GM19468 (cell line): ENCODE results near the gene COMMD7.
"Not testable (repeated sequence)": the region's sequence is repeated elsewhere in the genome, so short reads cannot be mapped to it uniquely, and the experiment has no call there.

Source experiments
- ATAC-seq: cut with Tn5 transposase; IDR thresholded peaks from one replicate; pipeline ENCODE4 v1.9.1; 2021; ENCODE audit warnings: mild to moderate bottlenecking, moderate library complexity, moderate number of reproducible peaks; ENCODE audit not compliant: unreplicated experiment; ENCODE audit errors: extremely low read depth

Gene COMMD7

DNA sequence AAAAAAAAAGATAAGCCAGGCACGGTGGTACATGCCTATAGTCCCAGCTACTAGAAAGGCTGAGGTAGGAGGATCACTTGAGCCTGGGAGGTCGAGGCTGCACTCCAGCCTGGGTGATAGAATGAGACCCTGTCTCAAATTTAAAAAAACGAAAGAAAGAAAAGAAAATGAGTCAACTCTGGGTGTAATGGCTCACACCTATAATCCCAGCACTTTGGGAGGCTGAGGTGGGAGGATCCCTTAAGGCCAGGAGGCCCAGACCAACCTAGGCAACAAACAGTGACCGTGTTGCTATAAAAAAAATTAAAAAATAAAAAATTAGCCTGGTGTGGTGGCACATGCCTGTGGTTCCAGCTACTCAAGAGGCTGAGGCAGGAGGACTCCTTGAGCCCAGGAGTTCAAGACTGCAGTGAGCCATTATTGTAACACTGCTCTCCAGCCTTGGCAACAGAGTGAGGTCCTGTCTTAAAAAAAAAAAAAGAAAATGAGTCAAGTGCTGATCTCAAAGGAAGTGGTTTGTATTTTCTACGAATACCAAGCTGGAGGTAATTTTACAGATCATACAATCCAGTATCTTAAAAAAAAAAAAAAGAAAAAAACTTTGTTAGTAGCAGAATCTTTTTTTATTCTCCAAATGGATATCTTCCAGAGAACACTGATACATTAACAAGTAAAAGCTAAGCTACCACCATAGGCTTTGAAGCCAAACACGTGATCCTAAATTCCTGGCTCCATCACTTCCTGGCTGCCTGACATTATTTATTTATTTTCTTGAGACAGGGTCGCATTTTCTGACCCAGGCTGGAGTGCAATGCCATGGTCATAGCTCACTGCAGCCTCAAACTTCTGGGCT, 5.7 kb downstream of the COMMD7 start:
- no peak for ATAC-seq

GRCh38 chr20:32731882-32732266, 11.4 kb downstream of the COMMD7 start:
- ATAC-seq: no peak

DNA sequence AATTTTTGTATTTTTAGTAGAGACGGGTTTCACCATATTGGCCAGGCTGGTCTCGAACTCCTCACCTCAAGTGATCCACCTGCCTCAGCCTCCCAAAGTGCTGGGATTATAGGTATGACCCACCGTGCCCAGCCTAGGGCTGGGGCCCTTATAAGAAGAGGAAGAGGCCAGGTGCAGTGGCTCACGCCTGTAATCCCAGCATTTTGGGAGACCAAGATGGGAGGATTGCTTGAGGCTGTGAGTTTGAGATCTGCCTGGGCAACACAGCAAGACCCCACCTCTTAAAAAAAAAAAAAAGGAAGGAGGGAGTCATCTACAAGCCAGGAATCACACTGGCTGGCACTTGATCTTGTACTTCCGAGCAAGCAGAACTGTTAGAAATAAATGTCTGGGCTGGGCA, 13.9 kb downstream of the COMMD7 start:
- not testable (repeated sequence) for ATAC-seq

GRCh38 chr20:32728435-32728834, 14.8 kb downstream of the COMMD7 start:
- ATAC-seq: not testable (repeated sequence)

- ATAC-seq: no peak
Observed at GRCh38 chr20:32727683-32728082, 15.6 kb downstream of the COMMD7 start.

GRCh38 chr20:32718749-32719348, 24.4 kb downstream of the COMMD7 start:
- no peak for ATAC-seq

DNA sequence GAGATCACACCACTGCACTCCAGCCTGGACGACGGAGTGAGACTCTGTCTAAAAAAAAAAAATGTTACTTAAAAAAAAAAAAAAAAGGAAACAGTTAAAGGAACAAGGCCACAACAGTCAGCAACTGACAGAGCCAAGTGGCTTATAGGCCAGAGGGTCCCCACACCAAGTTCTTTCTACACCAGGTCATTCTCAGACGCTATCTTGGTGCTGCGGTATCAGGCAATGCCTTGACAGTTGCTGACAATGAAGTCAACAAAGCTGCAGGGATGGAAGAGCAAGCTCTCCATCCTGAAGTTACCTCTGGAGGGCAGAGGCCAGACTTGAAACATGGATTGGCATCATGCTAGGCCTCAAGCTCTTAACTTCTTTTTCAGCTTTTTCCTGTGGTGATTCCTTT, 31.9 kb downstream of the COMMD7 start:
- ATAC-seq: no peak

GRCh38 chr20:32709632-32710121, 33.6 kb downstream of the COMMD7 start:
- no peak for ATAC-seq

DNA sequence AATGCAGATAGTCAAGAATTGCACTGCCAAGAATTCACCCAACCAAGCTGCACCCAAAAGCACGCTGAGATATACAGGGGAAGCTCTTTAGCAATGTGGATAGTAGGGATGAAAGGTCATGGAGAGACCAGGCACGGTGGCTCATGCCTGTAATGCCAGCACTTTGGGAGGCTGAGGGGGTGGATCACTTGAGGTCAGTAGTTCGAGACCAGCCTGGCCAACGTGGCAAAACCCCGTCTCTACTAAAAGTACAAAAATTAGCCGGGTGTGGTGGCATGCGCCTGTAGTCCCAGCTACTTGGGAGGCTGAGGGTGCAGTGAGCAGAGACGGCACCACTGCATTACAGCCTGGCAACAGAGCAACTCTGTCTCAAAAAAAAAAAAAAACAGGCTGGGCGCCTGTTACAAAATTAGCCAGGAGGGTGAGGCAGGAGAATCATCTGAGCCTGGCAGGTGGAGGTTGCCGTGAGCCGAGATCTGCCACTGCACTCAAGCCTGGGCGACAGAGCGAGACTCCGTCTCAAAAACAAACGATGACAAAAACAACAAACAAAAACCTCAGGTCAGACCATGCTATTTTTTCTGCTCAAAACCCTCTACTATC, 34.1 kb downstream of the COMMD7 start:
- ATAC-seq: not testable (repeated sequence)

DNA sequence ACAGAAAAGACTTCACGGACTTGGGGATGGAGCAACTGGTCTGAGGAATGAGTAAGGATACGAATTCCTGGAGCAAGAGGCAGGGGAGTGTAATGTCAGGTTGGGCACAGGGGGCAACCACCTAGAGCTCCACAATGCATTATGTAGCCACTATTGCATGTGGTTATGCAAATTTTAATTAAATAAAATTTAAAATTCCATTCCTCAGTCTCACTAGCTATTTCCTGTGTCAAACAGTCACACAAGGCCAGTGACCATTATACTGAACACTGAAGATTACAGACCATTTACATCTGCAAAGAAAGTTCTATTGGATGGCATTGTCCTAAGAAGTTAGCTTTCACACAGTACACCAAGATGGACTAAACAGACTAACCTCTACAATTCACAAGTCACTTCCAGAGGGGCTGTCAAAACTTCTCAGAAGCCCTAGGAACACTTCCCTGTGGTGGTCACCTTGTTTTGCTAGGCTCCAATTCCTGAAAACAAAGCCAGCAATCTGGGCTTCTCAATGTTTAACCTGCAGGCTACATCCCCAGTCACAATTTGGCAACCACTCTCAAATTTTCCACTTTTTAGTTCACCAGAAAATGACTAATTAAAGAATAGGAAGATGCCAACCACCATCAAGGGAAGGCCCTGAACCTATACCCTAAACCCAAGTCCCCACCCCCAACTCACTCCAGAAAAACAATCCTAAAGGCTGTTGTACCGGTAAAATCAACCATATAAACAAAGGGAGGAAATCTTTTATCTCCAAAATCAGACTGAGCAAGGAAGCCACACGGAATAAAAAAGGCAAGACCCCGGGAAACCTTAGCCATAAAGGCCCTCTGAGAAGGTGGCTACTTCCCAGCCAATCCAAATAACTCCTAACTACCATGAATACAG, 35.3 kb downstream of the COMMD7 start:
- no peak for ATAC-seq

- ATAC-seq: no peak
Observed at GRCh38 chr20:32706486-32706885, 36.8 kb downstream of the COMMD7 start.

DNA sequence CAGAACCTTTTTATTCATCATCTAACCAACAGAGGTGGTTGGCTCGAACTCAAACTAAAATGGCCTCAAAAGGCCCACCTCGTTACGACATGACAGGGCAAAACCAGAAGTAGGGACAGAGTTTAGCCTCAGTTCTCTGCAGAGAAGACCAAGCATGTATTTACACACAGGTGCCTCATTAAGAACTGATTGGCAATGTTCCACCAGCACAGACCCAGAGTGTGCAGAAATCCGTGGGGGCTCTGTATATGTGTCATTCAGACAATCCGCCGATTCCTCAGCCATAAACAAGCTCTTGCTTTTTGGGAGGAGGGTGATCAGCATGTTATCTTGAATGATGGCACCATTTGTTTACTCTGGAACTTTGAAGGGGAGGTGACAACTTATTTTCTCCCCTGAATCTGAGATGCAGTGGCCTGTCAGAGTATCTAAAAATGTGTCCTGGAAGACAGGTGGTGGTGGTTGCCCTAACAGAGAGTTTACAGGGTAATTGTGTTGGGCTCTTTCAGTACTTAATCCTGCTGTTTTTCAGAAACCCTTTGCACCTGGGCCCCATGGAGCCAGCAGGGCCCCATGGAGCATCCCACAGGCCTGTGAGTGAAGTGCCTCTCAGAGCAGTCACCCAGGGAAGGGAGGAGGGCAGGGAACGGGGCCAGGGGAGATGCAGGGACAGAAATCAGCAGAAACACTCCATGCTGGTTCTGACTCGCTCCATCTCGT, 40.4 kb downstream of the COMMD7 start:
- no peak for ATAC-seq

DNA sequence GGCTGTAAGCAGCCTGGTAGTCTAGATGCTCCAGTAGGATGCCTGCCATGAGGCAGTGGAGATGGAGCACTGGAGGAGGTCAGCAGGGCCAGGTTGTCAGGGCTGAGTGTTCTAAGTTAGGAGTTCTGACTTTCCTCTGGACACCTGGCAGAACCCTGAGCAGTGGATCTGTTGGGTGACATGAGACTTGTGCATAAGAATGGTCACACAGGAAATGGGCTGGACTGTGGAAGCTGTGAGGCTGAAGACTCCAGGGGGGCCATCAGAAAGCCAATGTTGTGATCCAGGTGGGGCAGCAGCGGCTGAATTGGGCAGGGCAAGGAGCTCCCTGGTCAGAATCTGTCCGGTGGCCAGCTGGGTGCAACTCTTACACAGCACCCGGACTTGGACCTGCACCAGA, 45.7 kb downstream of the COMMD7 start:
- no peak for ATAC-seq

DNA sequence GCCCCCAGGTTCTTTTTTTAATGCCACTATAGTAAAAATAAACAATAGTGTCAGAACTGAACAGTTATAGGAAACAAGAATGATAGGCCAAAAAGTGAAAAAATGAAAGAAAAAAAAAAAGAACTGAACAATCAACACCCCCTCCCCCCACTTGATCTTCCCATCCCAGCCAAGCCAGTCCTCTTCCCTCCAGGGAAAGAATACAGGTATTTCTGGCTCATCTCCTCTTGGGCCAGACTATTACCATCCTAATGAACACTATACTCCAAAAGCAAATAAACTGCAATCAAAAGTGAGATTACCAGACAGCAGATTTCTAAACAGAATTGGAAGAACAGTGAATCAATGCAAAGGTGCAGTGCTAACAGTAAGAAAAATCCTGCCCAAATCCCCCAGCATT, 48.2 kb downstream of the COMMD7 start:
- no peak for ATAC-seq

GRCh38 chr20:32688966-32689365, 54.3 kb downstream of the COMMD7 start:
- ATAC-seq: not testable (repeated sequence)

DNA sequence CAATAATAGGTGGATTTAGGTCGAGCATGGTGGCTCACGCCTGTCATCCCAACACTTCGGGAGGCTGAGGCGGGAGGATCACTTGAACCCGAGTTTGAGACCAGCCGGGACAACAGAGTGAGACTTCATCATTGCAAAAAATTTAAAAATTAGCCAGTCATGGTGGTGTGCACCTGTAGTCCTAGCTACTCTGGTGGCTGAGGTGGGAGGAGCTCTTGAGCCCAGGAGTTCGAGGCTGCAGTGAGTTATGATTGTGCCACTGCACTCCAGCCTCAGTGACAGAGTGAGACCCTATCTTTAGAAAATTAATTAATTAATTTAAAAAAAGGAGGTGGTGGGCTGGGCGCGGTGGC, 56.1 kb downstream of the COMMD7 start:
- no peak for ATAC-seq

- no peak for ATAC-seq
Observed at GRCh38 chr20:32686530-32687179, 56.6 kb downstream of the COMMD7 start.

GRCh38 chr20:32685541-32686529, 57.4 kb downstream of the COMMD7 start:
- ATAC-seq: no peak
